Adrenal gland (tissue), 12 donors: Measurements from ENCODE around the gene OR2M4. TPM values are rescaled to one million over a fixed set of nuclear protein-coding genes. Genes with fewer than 3 reads are reported as not detected.
"Not testable (repeated sequence)": the region's sequence is repeated elsewhere in the genome, so short reads cannot be mapped to it uniquely, and the experiment has no call there.

ENCODE experiments used
- DNase-seq, 7 donors: peaks; one replicate each; pipeline ENCODE4 v3.0.0-alpha.2; 2019 to 2020
- H3K27ac ChIP-seq, 5 donors: fragments of 200-600 bp; sonication (generic) in 4 of 5; 1 replicate in 3 of 5; 2 replicates in 2 of 5; pipeline versions ENCODE4 v1.5.1 to v1.8.0; 2016 to 2020; ENCODE audit warnings: mild to moderate bottlenecking in 1 of 5
- H3K27me3 ChIP-seq: fragments of 200-600 bp; 2 replicates; pipeline ENCODE4 v1.8.0; 2021
- H3K36me3 ChIP-seq, 2 donors: fragments of 200-600 bp; replicated peaks in 1 of 2; 1 replicate in 1 of 2; 2 replicates in 1 of 2; pipeline versions ENCODE4 v1.5.1 to v1.8.0; 2018 to 2022
- H3K4me1 ChIP-seq, 2 donors: fragments of 200-600 bp; replicated peaks in 1 of 2; 1 replicate in 1 of 2; 2 replicates in 1 of 2; pipeline versions ENCODE4 v1.5.1 to v1.8.0; 2018 to 2021
- H3K4me3 ChIP-seq, 4 donors: fragments of 200-600 bp; sonication (generic) in 3 of 4; one replicate each; pipeline ENCODE4 v1.5.1; 2016 to 2018
- H3K9me3 ChIP-seq, 3 donors: fragments of 200-600 bp; sonication (generic) in 1 of 3; replicated peaks in 1 of 3; 1 replicate in 2 of 3; 2 replicates in 1 of 3; pipeline versions ENCODE4 v1.5.1 to v1.8.0; 2016 to 2021
- CTCF ChIP-seq, 6 experiments: fragments of 450-650 bp in 4 of 6; fragments of 200-600 bp in 2 of 6; sonication (generic) in 1 of 6; IDR thresholded peaks; 1 replicate in 5 of 6; 2 replicates in 1 of 6; pipeline versions ENCODE4 v1.5.1 to v1.8.0; 2016 to 2021; ENCODE audit warnings: antibody characterized with exemption in 6 of 6, mild to moderate bottlenecking in 2 of 6, moderate library complexity in 1 of 6
- POLR2A ChIP-seq, 2 donors: fragments of 450-650 bp; IDR thresholded peaks; one replicate each; pipeline ENCODE4 v1.6.1; 2017; ENCODE audit warnings: antibody characterized with exemption in 2 of 2, mild to moderate bottlenecking in 2 of 2, moderate library complexity in 1 of 2
- WGBS, 4 donors: extraction: QIAGEN DNeasy Blood & Tissue Kit in 2 of 4; methylation state at CpG; one replicate each; pipeline versions ENCODE4 v1.1.5 to v1.1.7; 2013 to 2017; 5-methylcytosine and 5-hydroxymethylcytosine counted together
- intact Hi-C, 2 donors: fragments of 100-400 bp; cut with DNase I; formaldehyde crosslinking; loops; one replicate each; pipeline versions ENCODE4 v1.14.1 to v1.15.0; 2022 to 2023
- polyA plus RNA-seq, 3 donors: library from polyadenylated mRNA; stranded (reverse); fragments of 200-250 nt in 2 of 3; fragments of 350-450 nt in 1 of 3; fragmentation: Illumina TruSeq in 1 of 3; extraction: RNeasy Lipid Tissue Mini Kit (QIAGEN cat#74804) in 1 of 3; gene quantifications; one replicate each; pipeline ENCODE4 v1.2.3, GENCODE V29; 2013 to 2014
- total RNA-seq, 9 donors: library from RNA; depleted of rRNA in 4 of 9; stranded (reverse); fragments of >200 nt in 4 of 9; fragments of 120-200 nt in 1 of 9; fragmentation: NEBNext Ultra II Directional in 1 of 9; extraction: Animal tissue kit (Norgen Biotek cat#: 25700) in 1 of 9; gene quantifications; one replicate each; pipeline versions ENCODE4 v1.1.0 to v1.2.4, GENCODE V29; 2013 to 2023
- donor health status: healthy with polysubstance abuse.
- donor health status: Bipolar disorder and iron deficiency.
- donor health status: DM: yes; HTN: yes; CAD: no.
- donor health status: DM: no; HTN: no; CAD: no.
- donor health status: DM: no; HTN: no; CAD: no.
- donor health status: DM: yes; HTN: yes; CAD: no.

Gene OR2M4
- total and polyA plus RNA-seq, 12 donors: not detected

- DNase-seq: no peak
- no peaks in the 10 kb centered on the region for H3K36me3 ChIP-seq
- no peaks in the 10 kb centered on the region for H3K4me1 ChIP-seq
- no peaks in the 10 kb centered on the region for H3K27me3 ChIP-seq
- no peak for TF ChIP-seq CTCF (IDR thresholded peaks at IDR 0.05)
- TF ChIP-seq POLR2A (IDR thresholded peaks at IDR 0.05): no peak
- WGBS, 4 donors: 42 to 64% (median 57%) methylated on average over 4 to 6 of the region's 6 CpGs
- H3K27ac ChIP-seq: no peak overlapping the region
- H3K9me3 ChIP-seq: no peaks in the 10 kb centered on the region
- H3K4me3 ChIP-seq: no peak overlapping the region
- intact Hi-C loops: no loop called here
These were observed 1.8 kb upstream of the OR2M4 start for GRCh38 chr1:248229360-248229908.

- no peaks in the 10 kb centered on the region for H3K36me3 ChIP-seq
- no peak for TF ChIP-seq CTCF (IDR thresholded peaks at IDR 0.05)
- no peak for TF ChIP-seq POLR2A (IDR thresholded peaks at IDR 0.05)
- no peak for DNase-seq
- H3K27me3 ChIP-seq: no peaks in the 10 kb centered on the region
- WGBS, 4 donors: 86 to 91% (median 91%) methylated on average over 9 of the region's 9 CpGs
- H3K9me3 ChIP-seq: no peaks in the 10 kb centered on the region
- no peak overlapping the region for H3K4me3 ChIP-seq
- intact Hi-C loops: no loop called here
- H3K27ac ChIP-seq: no peak overlapping the region
- H3K4me1 ChIP-seq: no peaks in the 10 kb centered on the region
These were observed 8.3 kb downstream of the OR2M4 start for GRCh38 chr1:248239478-248239877.

- Histone ChIP-seq H3K27ac (no peak overlapping the region), H3K9me3 (no peaks in the 10 kb centered on the region), H3K36me3 (no peaks in the 10 kb centered on the region), H3K4me1 (no peaks in the 10 kb centered on the region), H3K27me3 (no peaks in the 10 kb centered on the region), H3K4me3 (no peak overlapping the region)
- intact Hi-C loops: no loop called here
- 8 to 10% (median 9%) methylated on average over 14 of the region's 14 CpGs for WGBS, 4 donors
- DNase-seq: peak in 4 of 7 donors; percentile 19 to 27 (median 24)
- no peak for TF ChIP-seq POLR2A (IDR thresholded peaks at IDR 0.05)
- TF ChIP-seq CTCF (IDR thresholded peaks at IDR 0.05): peak in 4 of 6 experiments; percentile 29 to 57 (median 36)
These were observed 12.0 kb downstream of the OR2M4 start for GRCh38 chr1:248243204-248243603.

- H3K36me3 ChIP-seq, intact Hi-C loops, H3K9me3 ChIP-seq, H3K27ac ChIP-seq, H3K27me3 ChIP-seq, DNase-seq, H3K4me3 ChIP-seq, H3K4me1 ChIP-seq: not testable (repeated sequence)
- 65 to 76% (median 70%) methylated on average over 1 of the region's 1 CpG for WGBS, 4 donors
These were observed 28.1 kb downstream of the OR2M4 start for GRCh38 chr1:248259309-248259708.

- intact Hi-C loops: no loop called here
- Histone ChIP-seq H3K4me1 (no peaks in the 10 kb centered on the region), H3K9me3 (no peaks in the 10 kb centered on the region), H3K36me3 (no peaks in the 10 kb centered on the region), H3K27ac (no peak overlapping the region), H3K27me3 (no peaks in the 10 kb centered on the region), H3K4me3 (no peak overlapping the region)
- TF ChIP-seq POLR2A (IDR thresholded peaks at IDR 0.05): no peak
- TF ChIP-seq CTCF (IDR thresholded peaks at IDR 0.05): no peak
- WGBS, 4 donors: 48 to 64% (median 57%) methylated on average over 4 of the region's 4 CpGs
- no peak for DNase-seq
These were observed 37.0 kb downstream of the OR2M4 start for GRCh38 chr1:248268178-248268577.

- H3K27ac ChIP-seq, DNase-seq, H3K36me3 ChIP-seq, H3K4me3 ChIP-seq, intact Hi-C loops, H3K9me3 ChIP-seq, H3K27me3 ChIP-seq, H3K4me1 ChIP-seq: not testable (repeated sequence)
- 89 to 90% methylated on average over 7 to 14 of the region's 16 CpGs; no CpG with 5 or more reads in 2 of the 4 donors for WGBS, 4 donors
These were observed 42.0 kb downstream of the OR2M4 start for GRCh38 chr1:248273225-248273624.
